HG02610 (cell line): ENCODE results near the gene UGT1A3.

ENCODE experiments used
- ATAC-seq: cut with Tn5 transposase; IDR thresholded peaks from one replicate; pipeline ENCODE4 v1.9.1; 2021; ENCODE audit warnings: mild to moderate bottlenecking, moderate library complexity; ENCODE audit not compliant: unreplicated experiment

The UGT1A3 gene

DNA sequence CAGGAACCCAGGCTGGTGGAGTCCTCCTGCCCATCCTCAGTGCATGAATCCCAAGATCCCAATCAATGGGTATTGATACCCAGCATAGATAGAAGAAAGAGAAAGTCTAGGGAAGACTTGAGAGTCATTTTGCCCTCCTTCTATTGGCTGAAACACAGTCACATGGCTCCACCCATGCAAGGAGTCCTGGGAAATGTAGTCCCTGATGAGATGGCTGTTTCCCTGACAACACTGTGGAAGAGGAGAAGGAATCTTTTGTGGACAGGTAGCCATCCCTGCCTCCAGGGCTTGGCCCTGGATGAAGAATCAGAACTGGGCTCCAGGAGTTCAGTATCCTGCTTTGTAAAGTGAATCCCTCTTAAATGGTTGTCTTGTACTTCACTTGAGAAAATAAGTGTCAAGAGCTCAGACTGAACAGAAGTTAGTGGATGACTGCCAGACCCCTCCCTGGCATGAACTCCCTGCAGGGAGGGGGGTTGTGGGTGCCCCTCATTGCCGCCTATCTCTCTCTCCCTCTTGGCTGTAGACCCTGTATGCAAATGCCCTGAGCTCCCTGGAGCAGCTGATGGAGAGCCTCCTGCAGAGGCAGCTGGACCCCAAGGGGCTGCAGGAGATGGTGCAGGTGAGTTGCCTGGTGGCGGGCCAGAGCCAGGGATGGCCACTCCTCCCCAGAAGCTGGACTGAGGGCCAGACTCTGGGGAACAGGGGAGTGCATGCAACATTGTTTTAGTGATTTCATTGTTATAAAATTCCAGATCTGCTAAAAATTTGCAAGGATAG lies 85.4 kb downstream of the UGT1A3 start:
- ATAC-seq: no peak

DNA sequence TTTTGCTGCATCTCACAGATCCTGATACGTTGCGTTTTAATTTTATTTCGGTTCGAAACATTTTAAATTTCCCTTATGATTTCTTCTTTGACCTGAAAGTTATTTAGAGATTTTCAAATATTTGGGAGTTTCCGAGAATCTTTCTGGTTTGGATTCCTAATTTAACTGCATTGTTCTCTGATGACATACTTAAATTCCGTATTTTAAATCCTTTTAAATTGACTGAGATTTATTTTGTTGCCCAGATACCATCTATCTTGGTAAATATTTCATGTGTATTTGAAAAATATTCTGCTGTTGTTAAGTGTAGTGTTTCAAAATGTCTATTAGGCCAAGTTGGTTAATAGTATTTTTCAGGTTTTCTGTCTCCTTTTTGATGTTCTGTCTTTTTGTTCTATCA lies 87.0 kb downstream of the UGT1A3 start:
- no peak for ATAC-seq

DNA sequence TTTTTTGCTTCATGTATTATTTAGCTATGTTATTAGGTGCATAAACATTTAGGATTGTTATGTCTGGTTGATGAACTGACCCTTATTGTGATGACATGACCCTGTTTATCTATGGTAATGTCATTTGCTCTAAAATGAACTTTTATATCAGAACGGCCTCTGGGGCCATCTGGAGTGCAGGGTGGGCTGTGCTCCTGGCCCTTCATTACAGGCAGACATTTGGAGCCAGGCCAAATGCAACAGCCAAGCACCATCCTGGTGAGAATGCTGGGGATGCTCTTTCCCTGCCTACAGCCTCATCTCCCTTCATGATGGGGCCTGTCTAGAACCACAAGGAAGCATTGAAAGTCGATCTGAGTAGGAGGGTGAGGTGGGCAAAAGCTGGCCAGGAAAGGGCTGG lies 87.5 kb downstream of the UGT1A3 start:
- no peak for ATAC-seq

DNA sequence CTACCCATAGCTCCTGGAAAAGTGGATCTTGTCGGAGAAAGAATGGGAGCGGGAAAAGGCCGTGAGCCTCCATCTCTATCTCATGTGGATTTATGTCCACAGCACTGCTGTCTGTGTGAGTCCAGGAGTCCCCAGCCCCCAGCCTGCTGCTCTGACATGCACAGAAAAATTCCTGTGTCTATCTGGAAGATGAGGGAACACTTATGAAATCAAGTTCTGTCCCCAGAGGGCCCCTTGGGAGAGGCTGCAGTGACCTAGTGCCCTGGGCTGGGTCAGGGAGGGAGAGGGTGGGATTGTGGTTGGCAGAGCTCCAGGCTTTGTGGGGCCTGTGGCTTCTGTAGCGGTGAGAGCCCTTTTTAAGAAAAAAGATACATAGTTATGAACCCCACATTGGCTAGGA lies 87.9 kb downstream of the UGT1A3 start:
- no peak for ATAC-seq

DNA sequence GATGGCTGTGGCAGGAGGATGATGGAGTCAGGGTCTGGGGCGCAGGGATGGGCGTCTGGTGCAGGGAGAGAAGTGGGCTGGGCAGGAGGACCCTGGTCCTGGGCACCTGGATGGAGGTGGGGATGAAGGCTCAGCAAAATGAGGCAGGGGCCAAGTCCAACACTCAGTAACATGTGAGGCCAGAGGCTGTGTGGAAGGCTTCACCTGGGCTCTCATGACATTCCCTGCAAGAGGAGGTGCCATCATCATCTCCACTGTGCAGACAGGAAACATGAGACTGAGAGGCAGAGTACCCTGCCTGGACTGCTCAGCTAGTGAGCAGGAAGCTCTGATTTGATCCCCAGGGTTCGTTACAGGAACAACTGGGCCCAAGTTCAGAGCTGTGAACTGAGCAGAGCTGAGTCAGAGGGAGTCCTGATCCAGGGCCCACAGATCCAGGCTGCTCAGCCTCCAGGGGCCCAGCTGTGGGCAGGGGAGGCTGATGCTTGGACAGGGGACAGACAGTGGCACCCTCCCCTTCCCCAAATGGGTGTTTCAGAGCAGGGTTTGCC lies 88.6 kb downstream of the UGT1A3 start:
- no peak for ATAC-seq

DNA sequence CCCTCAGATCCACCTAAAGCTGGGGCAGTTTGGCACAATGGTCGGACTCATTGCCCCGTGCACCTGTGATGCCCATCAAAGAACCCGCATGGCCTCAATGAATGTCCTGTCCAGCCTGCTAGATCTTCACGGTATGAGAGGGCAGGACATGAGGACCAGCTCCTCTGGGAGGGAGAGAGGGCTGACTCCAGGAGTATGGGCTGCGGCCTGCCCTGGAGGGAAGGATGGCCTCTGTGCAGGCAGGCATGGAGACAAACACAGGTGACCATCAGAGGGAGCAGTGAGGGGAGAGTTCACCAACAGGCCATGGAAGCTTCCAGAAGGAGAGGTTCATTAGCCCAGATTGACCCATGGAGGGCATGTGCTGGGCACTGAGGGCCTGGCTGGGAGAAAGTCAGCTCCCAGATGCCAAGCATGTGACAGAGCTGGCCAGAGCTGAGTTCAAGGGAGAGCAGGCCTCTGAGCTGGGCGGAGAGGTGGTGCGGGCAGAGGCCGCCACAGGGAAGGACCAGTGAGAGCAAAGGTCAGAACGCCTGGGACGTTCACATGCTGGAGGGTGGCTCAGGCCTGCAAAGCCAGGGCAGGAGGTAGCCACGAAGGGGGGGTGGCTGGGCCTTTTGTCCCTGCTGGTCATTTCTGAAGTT lies 89.3 kb downstream of the UGT1A3 start:
- ATAC-seq: no peak

DNA sequence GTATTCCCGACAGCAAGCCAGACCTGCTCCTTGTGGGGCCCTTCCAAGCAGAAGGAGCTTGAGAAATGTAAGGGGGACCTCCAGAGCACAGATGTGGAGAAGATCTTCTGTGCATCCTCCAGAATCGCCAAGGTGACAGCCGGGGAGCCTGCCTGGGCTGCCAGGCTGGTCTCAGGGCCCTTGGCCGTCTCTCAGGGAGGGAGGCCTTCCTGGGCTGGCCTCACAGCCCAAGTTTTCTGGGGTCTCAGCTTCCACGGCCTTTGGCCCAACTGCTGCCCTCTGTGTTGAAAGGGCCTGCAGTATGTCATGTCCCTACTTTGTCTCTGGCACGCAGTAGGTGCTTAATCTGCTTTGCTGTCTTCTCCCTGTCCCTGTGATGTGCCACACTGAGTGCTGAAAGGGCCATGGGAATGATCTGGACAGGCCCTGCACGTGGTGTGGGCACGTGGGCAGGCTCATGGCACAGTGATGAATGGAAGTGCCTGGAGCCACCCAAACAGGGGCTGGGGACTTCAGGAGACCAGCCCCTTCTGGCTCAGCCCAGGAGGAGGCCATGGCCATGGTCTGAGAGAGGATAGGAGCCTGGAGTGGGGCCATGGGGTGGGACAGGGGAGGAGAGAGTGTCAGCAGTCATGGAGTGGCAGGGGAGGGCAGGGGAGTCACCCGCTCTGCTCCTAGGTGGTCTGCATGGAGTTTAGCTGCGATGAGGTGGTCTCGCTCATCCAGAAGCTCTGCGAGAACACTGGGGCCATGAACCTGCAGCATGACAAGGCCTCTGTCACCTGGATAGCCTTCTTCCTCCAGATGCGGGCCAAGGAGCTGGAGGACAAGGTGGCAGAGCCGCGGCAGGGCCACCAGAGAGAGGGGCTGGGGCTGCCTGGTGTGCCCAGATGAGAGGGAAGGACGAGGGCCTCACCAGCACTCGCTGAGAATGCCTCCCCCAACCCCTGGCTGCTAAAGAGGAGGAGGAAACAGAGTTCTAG lies 90.1 kb downstream of the UGT1A3 start:
- no peak for ATAC-seq

DNA sequence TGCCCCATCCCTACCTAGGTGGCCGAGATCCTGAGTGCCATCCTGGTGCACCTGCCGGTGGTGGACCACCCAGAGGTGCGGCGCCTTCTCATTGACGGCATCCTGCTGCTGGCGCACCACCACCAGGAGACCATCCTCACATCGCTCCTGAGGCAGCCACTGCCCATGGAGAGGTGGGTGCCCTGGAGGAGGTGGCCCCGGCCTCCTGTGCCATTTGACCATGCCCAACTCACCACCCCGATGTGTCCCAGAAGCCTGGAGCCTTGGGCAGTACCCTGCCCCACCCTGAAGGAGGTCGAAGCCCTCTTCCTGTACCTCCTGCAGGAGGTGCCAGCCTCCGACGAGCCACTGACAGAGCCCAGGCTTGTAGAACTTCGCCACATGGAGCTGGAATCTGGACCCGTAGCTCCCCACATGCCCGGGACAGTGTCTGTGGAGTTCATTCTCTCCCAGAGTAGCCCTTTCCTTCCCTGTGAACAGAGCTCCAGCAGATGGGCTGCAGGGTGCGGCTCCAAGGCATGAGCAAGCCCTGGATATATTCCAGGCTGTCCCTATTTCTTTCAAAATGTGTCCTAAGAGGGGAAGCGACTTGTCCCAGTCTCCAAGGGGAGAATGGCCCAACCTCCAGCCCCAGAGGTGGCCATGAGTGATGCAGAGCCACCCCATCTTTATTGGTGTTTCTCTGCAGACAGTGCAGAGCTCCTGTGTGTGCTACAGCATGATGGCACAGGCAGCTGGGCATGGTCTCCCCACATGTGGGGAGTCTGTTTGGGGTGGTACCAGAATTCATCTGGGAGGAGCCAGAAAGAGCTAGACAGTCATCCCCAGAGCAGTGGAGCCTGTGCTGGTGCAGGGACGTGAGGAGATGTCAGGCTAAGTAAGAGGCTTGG lies 91.3 kb downstream of the UGT1A3 start:
- ATAC-seq: no peak

DNA sequence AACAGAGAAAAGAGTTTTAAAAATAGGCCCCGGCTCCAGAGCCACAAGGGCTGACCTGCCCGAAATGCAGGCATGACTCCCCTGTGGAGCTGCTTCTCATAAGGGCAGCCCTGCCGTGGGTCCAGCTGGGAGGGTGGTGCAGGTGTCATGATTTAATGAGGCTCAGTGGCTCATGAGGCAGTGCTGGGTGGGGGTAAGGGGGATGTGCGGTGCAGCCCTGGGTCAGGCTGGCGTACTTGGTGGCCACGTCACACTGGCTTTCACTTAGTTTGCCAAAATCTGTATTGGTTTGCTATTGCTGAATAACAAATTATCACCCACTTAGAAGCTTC lies 91.9 kb downstream of the UGT1A3 start:
- ATAC-seq: no peak

DNA sequence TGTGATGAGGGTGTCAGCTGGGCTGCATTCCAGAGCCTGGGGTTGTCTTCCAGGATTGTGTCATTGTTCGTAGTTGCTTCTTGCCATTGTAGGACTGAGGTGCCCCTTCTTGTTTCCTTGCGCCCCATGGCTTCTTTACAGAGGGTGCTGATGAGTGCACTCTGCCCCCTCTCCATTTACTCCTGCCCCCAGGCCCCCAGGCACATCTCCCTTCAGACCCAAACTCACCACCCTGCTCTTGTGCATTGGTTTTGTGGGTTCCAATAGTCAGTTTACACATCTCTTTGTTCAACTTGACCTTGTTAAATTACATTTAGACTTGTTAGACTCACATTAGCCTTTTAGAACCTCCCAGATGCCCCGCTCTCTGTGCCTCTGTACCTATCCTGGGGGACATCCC lies 92.4 kb downstream of the UGT1A3 start:
- no peak for ATAC-seq

DNA sequence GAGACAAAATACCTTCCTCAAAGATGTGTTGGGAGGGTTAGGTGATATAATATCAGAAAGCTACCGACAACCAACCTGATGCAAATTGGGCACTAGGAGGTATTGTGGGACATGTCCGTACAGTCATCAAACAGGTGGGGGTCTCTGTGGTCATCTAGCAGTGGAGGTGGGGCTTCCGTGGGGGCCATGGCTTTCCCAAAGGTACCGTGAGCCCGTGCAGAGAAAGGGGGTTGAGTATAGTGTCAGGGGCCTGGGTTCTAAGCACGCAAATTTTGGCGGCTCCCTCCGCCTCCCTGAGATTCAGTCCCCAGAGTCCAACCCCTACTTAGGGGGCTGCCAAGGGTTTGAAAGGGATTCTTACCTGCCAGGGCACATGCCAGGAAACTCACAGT lies 92.9 kb downstream of the UGT1A3 start:
- no peak for ATAC-seq

DNA sequence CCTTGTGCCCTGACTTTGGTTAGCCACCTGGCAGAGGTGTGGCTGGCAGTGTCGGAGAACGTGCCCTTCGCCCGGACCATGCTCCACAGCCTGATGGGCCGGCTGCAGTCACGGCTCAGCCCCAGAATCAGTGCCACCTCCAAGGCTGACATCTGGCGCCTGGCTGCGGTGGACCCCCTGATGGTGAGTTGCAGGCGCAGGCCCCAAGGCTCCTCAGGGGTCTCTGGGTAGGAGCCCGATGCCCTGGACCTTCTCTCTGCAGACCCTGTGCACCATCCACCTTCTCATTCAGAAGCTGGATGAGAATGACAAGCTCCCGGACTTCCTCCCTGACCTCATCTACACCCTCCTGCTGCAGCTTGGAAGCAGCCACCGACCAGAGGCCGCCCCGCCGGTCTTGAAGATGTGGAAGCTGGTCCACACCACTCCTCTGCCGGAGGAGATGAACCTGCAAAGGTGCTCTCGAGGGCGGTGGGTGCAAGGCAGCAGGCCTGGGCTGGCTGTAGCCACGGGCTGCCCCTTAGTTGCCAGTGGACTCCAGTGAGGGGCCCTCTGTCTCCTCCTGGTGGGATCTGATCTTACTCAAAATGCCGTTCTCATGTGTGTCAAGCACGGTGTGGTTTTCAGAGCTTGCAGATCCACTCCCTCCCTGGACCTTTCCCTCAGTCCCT lies 93.4 kb downstream of the UGT1A3 start:
- ATAC-seq: no peak
